Measurements from ENCODE around the gene SGTA.

The SGTA gene

GRCh38 chr19:2782936-2783780, at the start of gene SGTA:
SGTA (minus strand) TSS chr19:2783273; CDS start chr19:2769068, 14,205 bp downstream.
- peak; percentile 97 for DNase-seq (ENCODE audit: low read depth)
- in situ Hi-C loops (cut with HindIII; ENCODE audit: low sequenced_read_pairs), result no loop called here
- TF ChIP-seq CTCF (IDR thresholded peaks at IDR 0.05; ENCODE audit: low read depth, low read length, missing control alignments), result peak; percentile 47
- peak within 1 kb of the TSS; percentile 99 for H3K4me3 ChIP-seq (ENCODE audit: low read depth, low read length)

GRCh38 chr19:2827840-2828489, 44.9 kb upstream of the SGTA start:
- DNase-seq (ENCODE audit: low read depth), result no peak
- no peak overlapping the region for H3K4me3 ChIP-seq (ENCODE audit: low read depth, low read length)
- no peak for TF ChIP-seq CTCF (IDR thresholded peaks at IDR 0.05; ENCODE audit: low read depth, low read length, missing control alignments)
- in situ Hi-C loops (cut with HindIII; ENCODE audit: low sequenced_read_pairs), result no loop called here

GRCh38 chr19:2827022-2827421, 43.9 kb upstream of the SGTA start:
- no peak for TF ChIP-seq CTCF (IDR thresholded peaks at IDR 0.05; ENCODE audit: low read depth, low read length, missing control alignments)
- in situ Hi-C loops (cut with HindIII; ENCODE audit: low sequenced_read_pairs), result no loop called here
- DNase-seq (ENCODE audit: low read depth), result no peak
- H3K4me3 ChIP-seq (ENCODE audit: low read depth, low read length), result no peak overlapping the region

GRCh38 chr19:2824129-2824528, 41.1 kb upstream of the SGTA start:
- in situ Hi-C loops (cut with HindIII; ENCODE audit: low sequenced_read_pairs), result no loop called here
- H3K4me3 ChIP-seq (ENCODE audit: low read depth, low read length), result no peak overlapping the region
- DNase-seq (ENCODE audit: low read depth), result no peak
- TF ChIP-seq CTCF (IDR thresholded peaks at IDR 0.05; ENCODE audit: low read depth, low read length, missing control alignments), result no peak

- no peak for TF ChIP-seq CTCF (IDR thresholded peaks at IDR 0.05; ENCODE audit: low read depth, low read length, missing control alignments)
- DNase-seq (ENCODE audit: low read depth), result no peak
- H3K4me3 ChIP-seq (ENCODE audit: low read depth, low read length), result no peak overlapping the region
- in situ Hi-C loops (cut with HindIII; ENCODE audit: low sequenced_read_pairs), result no loop called here
Measured at GRCh38 chr19:2823646-2824045, 40.6 kb upstream of the SGTA start.

- no peak for TF ChIP-seq CTCF (IDR thresholded peaks at IDR 0.05; ENCODE audit: low read depth, low read length, missing control alignments)
- no peak for DNase-seq (ENCODE audit: low read depth)
- in situ Hi-C loops (cut with HindIII; ENCODE audit: low sequenced_read_pairs), result no loop called here
Measured at GRCh38 chr19:2822846-2823245, 39.8 kb upstream of the SGTA start.

More at GRCh38 chr19:2822846-2823245, 39.8 kb upstream of the SGTA start:
- H3K4me3 ChIP-seq (ENCODE audit: low read depth, low read length), result no peak overlapping the region
